ENCODE data around the gene FARS2. TPM values are rescaled to one million over a fixed set of nuclear protein-coding genes. Genes with fewer than 3 reads are reported as not detected.
"Not testable (repeated sequence)": the region's sequence is repeated elsewhere in the genome, so short reads cannot be mapped to it uniquely, and the experiment has no call there.

FARS2 gene
- total RNA-seq, 4 donors from 2014 or later = 10.6 to 24.9 (median 15.2) TPM

DNA sequence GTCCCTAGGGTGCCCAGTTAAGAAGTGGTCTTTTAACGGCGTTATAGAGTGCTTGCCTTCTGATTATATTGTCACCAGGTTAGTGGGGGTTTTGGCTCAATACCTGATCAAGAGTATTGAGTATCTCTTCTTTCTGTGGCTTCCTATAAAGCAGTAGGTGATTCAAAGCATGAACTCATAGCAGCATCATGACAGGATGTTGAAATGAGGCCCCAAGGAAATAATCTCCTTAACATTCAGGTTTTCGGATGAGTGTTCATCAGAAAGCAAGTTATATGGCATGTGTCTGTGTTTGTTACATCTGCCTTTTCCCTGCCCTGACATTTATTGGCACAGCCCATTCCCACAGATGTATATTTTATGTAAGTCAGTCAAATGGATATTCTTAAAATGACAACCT lies 301.0 kb downstream of the FARS2 start:
- intact Hi-C loops (cut with DNase I) = no loop called here
- WGBS = 65% methylated on average over 3 of the region's 3 CpGs

DNA sequence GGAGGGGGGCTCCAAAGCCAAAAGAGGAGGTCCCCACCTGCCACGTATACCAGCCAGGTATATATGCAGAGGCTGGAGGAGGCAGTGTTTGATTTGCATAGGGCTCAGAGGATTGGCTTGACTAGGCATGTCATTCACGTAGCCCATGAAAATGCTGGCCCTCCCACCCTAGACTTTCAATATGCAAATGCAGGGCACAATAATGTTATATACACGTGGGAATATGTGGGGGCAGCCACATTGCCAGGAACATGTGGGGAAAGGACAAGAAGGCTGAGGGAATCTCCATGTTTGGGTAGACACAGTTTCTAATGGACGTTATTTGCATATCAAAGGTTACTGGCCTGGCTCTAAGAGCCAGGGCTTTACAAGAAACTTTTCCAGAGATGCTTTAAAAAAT lies 301.8 kb downstream of the FARS2 start:
- no peak overlapping the region for H3K27ac ChIP-seq (replicated peaks in 1 of 4)
- no peak overlapping the region for H3K4me3 ChIP-seq
- intact Hi-C loops (cut with DNase I) = no loop called here
- peaks cover 0 to 12% (median 4%) of the 10 kb centered on the region in 4 donors for H3K4me1 ChIP-seq
- H3K36me3 ChIP-seq = no peaks in the 10 kb centered on the region
- H3K27me3 ChIP-seq = no peaks in the 10 kb centered on the region
- WGBS = 77% methylated on average over 4 of the region's 4 CpGs
- no peaks in the 10 kb centered on the region for H3K9me3 ChIP-seq
- no peak for DNase-seq (ENCODE audit: extremely low spot score)
- no peak for TF ChIP-seq POLR2A (IDR thresholded peaks at IDR 0.05; ENCODE audit: low read depth)
- TF ChIP-seq, protein P1, sequence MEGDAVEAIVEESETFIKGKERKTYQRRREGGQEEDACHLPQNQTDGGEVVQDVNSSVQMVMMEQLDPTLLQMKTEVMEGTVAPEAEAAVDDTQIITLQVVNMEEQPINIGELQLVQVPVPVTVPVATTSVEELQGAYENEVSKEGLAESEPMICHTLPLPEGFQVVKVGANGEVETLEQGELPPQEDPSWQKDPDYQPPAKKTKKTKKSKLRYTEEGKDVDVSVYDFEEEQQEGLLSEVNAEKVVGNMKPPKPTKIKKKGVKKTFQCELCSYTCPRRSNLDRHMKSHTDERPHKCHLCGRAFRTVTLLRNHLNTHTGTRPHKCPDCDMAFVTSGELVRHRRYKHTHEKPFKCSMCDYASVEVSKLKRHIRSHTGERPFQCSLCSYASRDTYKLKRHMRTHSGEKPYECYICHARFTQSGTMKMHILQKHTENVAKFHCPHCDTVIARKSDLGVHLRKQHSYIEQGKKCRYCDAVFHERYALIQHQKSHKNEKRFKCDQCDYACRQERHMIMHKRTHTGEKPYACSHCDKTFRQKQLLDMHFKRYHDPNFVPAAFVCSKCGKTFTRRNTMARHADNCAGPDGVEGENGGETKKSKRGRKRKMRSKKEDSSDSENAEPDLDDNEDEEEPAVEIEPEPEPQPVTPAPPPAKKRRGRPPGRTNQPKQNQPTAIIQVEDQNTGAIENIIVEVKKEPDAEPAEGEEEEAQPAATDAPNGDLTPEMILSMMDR (IDR thresholded peaks at IDR 0.05) = no peak
- TF ChIP-seq POLR2AphosphoS5 (IDR thresholded peaks at IDR 0.05) = no peak
- no peak for TF ChIP-seq EP300 (IDR thresholded peaks at IDR 0.05)

More for the DNA sequence above, 301.0 kb downstream of the FARS2 start:
- no peaks in the 10 kb centered on the region for H3K9me3 ChIP-seq
- no peaks in the 10 kb centered on the region for H3K36me3 ChIP-seq
- TF ChIP-seq EP300 (IDR thresholded peaks at IDR 0.05) = no peak
- no peak for TF ChIP-seq POLR2AphosphoS5 (IDR thresholded peaks at IDR 0.05)
- DNase-seq (ENCODE audit: extremely low spot score) = no peak
- no peaks in the 10 kb centered on the region for H3K27me3 ChIP-seq
- no peak overlapping the region for H3K4me3 ChIP-seq
- peaks cover 0 to 12% (median 4%) of the 10 kb centered on the region in 4 donors for H3K4me1 ChIP-seq
- H3K27ac ChIP-seq (replicated peaks in 1 of 4) = no peak overlapping the region

DNA sequence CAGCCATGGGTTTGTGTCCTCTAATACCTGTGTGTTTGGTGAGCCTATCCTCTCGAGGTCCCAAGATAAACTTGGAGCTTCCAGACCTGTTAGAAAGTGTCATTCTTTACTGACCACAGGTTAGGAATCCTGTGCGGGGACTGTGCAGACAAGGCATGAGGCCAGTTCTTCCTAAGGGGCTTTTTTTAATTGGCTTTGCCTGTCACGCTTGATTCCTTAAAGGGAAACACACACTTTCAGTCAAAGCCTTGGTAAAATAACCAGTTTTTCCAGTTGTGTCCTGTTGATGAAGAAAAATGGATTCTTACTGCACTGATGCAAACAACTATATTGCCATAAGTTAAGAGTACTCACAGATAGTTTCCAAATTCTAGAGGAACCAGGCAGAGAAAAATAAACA lies 303.4 kb downstream of the FARS2 start:
- not testable (repeated sequence) for H3K36me3 ChIP-seq; H3K27ac ChIP-seq (replicated peaks in 1 of 4)
- 62% methylated on average over 3 of the region's 3 CpGs for WGBS

DNA sequence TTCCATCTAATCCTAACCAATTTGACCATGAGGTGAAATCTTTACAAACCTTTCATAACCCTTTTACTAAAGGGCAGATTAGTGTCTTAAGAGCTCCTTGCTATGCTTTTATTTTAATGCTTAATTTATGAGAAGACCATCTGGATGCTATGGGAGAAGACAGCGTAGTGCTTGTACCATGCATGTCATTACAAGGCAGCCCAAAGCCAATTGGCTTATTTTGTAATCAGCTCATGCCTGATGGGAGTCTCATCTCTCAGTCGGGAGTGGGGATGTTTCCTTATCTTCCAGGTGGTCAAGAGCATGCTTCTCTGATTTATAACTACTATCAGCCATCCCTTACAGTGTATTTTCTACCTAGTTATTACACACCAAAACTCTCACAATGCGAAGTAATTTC lies 304.7 kb downstream of the FARS2 start:
- no peak for DNase-seq (ENCODE audit: extremely low spot score)
- intact Hi-C loops (cut with DNase I) = no loop called here
- Histone ChIP-seq H3K9me3 (no peaks in the 10 kb centered on the region), H3K4me1 (peaks cover 0 to 13% (median 7%) of the 10 kb centered on the region in 4 donors), H3K4me3 (no peak overlapping the region), H3K27me3 (no peaks in the 10 kb centered on the region), H3K27ac (replicated peaks in 1 of 4) (no peak overlapping the region), H3K36me3 (no peaks in the 10 kb centered on the region)
- TF ChIP-seq POLR2AphosphoS5 (IDR thresholded peaks at IDR 0.05) (no peak), POLR2A (IDR thresholded peaks at IDR 0.05; ENCODE audit: low read depth) (no peak), EP300 (IDR thresholded peaks at IDR 0.05) (no peak)
- TF ChIP-seq, protein P1 (IDR thresholded peaks at IDR 0.05) = no peak
- WGBS = 87% methylated on average over 3 of the region's 3 CpGs

More for the DNA sequence above, 303.4 kb downstream of the FARS2 start:
- Histone ChIP-seq H3K4me3 (peak overlapping the region in 1 of 4 donors; percentile 18), H3K4me1 (peaks cover 0 to 12% (median 6%) of the 10 kb centered on the region in 4 donors)
- intact Hi-C loops (cut with DNase I); H3K9me3 ChIP-seq; DNase-seq (ENCODE audit: extremely low spot score); H3K27me3 ChIP-seq: not testable (repeated sequence)

DNA sequence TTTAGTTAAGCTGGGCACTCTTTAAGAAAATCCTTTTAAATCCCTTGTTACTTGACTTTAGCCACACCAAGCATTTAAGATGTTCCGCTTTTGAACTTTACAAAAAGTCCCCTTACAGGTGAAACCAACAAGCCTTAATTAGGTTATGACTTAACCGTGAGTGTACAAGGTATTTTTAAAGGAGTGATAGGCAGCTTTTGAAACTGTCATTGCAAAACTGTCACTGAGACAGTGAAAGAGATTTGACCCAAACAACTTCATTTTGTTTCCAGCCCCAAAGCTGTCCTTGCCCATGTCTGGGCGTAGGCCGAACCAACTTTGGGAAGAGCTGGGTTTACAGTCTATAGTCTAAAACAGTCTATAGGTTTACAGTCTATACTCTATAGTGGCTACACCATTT lies 305.4 kb downstream of the FARS2 start:
- no peak for DNase-seq (ENCODE audit: extremely low spot score)
- TF ChIP-seq POLR2AphosphoS5 (IDR thresholded peaks at IDR 0.05) = no peak
- TF ChIP-seq EP300 (IDR thresholded peaks at IDR 0.05) = no peak
- TF ChIP-seq POLR2A (IDR thresholded peaks at IDR 0.05; ENCODE audit: low read depth) = no peak
- TF ChIP-seq, protein P1 (IDR thresholded peaks at IDR 0.05) = no peak

DNA sequence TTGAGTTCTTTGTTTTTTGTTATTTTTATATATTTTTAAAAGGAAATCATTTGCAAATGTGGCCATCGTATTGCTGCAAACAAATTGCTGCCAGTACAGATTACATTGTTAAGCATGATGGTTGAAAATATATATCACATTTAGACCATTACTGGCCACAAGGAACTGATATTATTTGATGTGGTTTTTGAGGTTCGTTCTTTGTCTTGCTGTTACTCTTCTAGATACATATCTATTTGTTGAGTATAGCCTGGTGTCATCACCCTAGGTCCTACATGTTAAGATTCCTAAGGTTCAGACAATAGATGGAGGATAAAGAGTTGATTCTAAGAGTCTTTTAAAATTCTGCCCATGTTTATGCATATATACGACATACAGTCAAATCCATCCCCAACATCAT lies 306.0 kb downstream of the FARS2 start:
- H3K9me3 ChIP-seq = no peaks in the 10 kb centered on the region
- no peaks in the 10 kb centered on the region for H3K36me3 ChIP-seq
- WGBS = 94% methylated on average over 3 of the region's 3 CpGs
- no peak for DNase-seq (ENCODE audit: extremely low spot score)
- H3K27ac ChIP-seq (replicated peaks in 1 of 4) = no peak overlapping the region
- TF ChIP-seq POLR2AphosphoS5 (IDR thresholded peaks at IDR 0.05) = no peak
- no peak for TF ChIP-seq POLR2A (IDR thresholded peaks at IDR 0.05; ENCODE audit: low read depth)
- no peak for TF ChIP-seq EP300 (IDR thresholded peaks at IDR 0.05)
- TF ChIP-seq, protein P1 (IDR thresholded peaks at IDR 0.05) = no peak
- peaks cover 0 to 13% (median 7%) of the 10 kb centered on the region in 4 donors for H3K4me1 ChIP-seq
- H3K4me3 ChIP-seq = no peak overlapping the region
- intact Hi-C loops (cut with DNase I) = no loop called here
- H3K27me3 ChIP-seq = no peaks in the 10 kb centered on the region

More for the DNA sequence above, 305.4 kb downstream of the FARS2 start:
- 95% methylated on average over 4 of the region's 4 CpGs for WGBS
- Histone ChIP-seq H3K4me3 (no peak overlapping the region), H3K27ac (replicated peaks in 1 of 4) (no peak overlapping the region), H3K4me1 (peaks cover 0 to 13% (median 7%) of the 10 kb centered on the region in 4 donors), H3K36me3 (no peaks in the 10 kb centered on the region), H3K27me3 (no peaks in the 10 kb centered on the region), H3K9me3 (no peaks in the 10 kb centered on the region)
- intact Hi-C loops (cut with DNase I) = no loop called here
